GM10266 (cell line): Measurements from ENCODE around the gene RELN.

Experiments
- DNase-seq: peaks from one replicate; pipeline ENCODE4 v3.0.0; 2012; ENCODE audit errors: extremely low spot score
- CTCF ChIP-seq: IDR thresholded peaks from 2 replicates; pipeline ENCODE4 v1.5.1; 2012; ENCODE audit warnings: mild to moderate bottlenecking, low read depth; ENCODE audit not compliant: control insufficient read depth, insufficient read depth; ENCODE audit errors: missing control alignments

The RELN gene

GRCh38 chr7:103432712-103433111 is 556.7 kb downstream of the RELN start:
- no peak for TF ChIP-seq CTCF
- no peak for DNase-seq

- no peak for TF ChIP-seq CTCF
- no peak for DNase-seq
Measured at GRCh38 chr7:103425177-103425576, 564.3 kb downstream of the RELN start.

GRCh38 chr7:103423467-103424179 is 565.8 kb downstream of the RELN start:
- TF ChIP-seq CTCF = no peak
- DNase-seq = no peak
